DOHH2 (cell line): ENCODE measurements around the gene TRAF3.

Experiments
- H3F3A ChIP-seq: fragments of 200-600 bp; sonication (generic), shearing (Covaris generic); 2 replicates; pipeline ENCODE4 v1.6.0; 2016; ENCODE audit warnings: antibody characterized with exemption, mild to moderate bottlenecking; ENCODE audit not compliant: control insufficient read depth, insufficient read depth
- H3K27ac ChIP-seq: fragments of 200-600 bp; sonication (generic); 2 replicates; pipeline ENCODE4 v1.5.1; 2014; ENCODE audit warnings: low read depth, mild to moderate bottlenecking, low read length, moderate library complexity
- H3K27me3 ChIP-seq: fragments of 200-600 bp; sonication (generic); 2 replicates; pipeline ENCODE4 v1.6.1; 2014; ENCODE audit warnings: mild to moderate bottlenecking, low read length, mixed read lengths; ENCODE audit not compliant: control insufficient read depth
- H3K36me3 ChIP-seq: fragments of 200-600 bp; sonication (generic); 2 replicates; pipeline ENCODE4 v1.6.1; 2014; ENCODE audit warnings: mild to moderate bottlenecking, low read length, moderate library complexity, mixed read lengths; ENCODE audit not compliant: control insufficient read depth
- H3K4me1 ChIP-seq: fragments of 200-600 bp; sonication (generic); 2 replicates; pipeline ENCODE4 v1.6.1; 2014; ENCODE audit warnings: mild to moderate bottlenecking, low read length, mixed read lengths; ENCODE audit not compliant: control insufficient read depth
- H3K4me2 ChIP-seq: fragments of 200-600 bp; sonication (generic); 2 replicates; pipeline ENCODE4 v1.6.0; 2014; ENCODE audit warnings: mild to moderate bottlenecking, low read length, moderate library complexity
- H3K4me3 ChIP-seq: fragments of 200-600 bp; sonication (generic); 2 replicates; pipeline ENCODE4 v1.5.1; 2014; ENCODE audit warnings: mild to moderate bottlenecking, low read length, mixed read lengths
- H3K79me2 ChIP-seq: fragments of 200-600 bp; sonication (generic); 2 replicates; pipeline ENCODE4 v1.6.1; 2014; ENCODE audit warnings: mild to moderate bottlenecking, low read length, mixed read lengths; ENCODE audit not compliant: control insufficient read depth
- H3K9me2 ChIP-seq: fragments of 200-600 bp; sonication (generic); replicated peaks from 2 replicates; pipeline ENCODE4 v1.6.1; 2014; ENCODE audit warnings: mild to moderate bottlenecking, low read length, mixed read lengths; ENCODE audit not compliant: control insufficient read depth
- H3K9me3 ChIP-seq: fragments of 200-600 bp; sonication (generic); 2 replicates; pipeline ENCODE4 v1.6.1; 2014; ENCODE audit warnings: antibody characterized with exemption, low read length, mixed read lengths; ENCODE audit not compliant: control insufficient read depth, insufficient read depth
- H4K20me1 ChIP-seq: fragments of 200-600 bp; sonication (generic); 2 replicates; pipeline ENCODE4 v1.6.0; 2014; ENCODE audit warnings: low read depth, mild to moderate bottlenecking, antibody characterized with exemption, low read length, moderate library complexity; ENCODE audit not compliant: control insufficient read depth, insufficient read depth
- CTCF ChIP-seq: fragments of 200-600 bp; sonication (generic); IDR thresholded peaks from one replicate; pipeline ENCODE4 v1.5.1; 2014; ENCODE audit warnings: antibody characterized with exemption, mild to moderate bottlenecking, low read depth, low read length; ENCODE audit not compliant: poor library complexity, severe bottlenecking
- EZH2phosphoT487 ChIP-seq: fragments of 200-600 bp; sonication (generic); IDR thresholded peaks from 2 replicates; pipeline ENCODE4 v1.6.1; 2017; ENCODE audit warnings: borderline replicate concordance, mild to moderate bottlenecking, antibody characterized with exemption, low read length, moderate library complexity, mixed read lengths

Gene TRAF3

DNA sequence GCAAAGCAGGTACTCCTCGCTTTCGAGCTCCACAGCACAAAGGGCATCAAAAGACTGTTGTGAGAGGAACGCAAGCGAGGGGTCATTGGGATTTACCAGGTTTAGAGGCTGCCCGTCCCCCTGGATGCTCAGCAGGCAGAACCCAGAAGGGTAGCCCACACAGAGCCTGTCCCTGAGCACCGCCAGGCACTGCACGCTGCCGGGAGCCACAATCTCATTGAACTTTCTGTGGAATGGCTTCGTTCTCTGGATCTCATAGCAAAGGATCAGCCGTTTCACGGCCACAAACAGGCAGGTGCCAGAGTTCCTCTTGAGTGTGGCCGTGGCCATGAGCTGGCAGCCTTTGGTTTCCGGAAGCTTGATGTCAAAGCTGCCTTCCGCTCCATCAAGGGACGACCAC is 166.7 kb downstream of the TRAF3 start:
- Histone ChIP-seq H3K4me1 (peaks cover 61% of the 10 kb centered on the region), H3K27ac (no peak overlapping the region), H3K27me3 (no peaks in the 10 kb centered on the region), H3K9me3 (no peaks in the 10 kb centered on the region), H3K79me2 (no peaks in the 10 kb centered on the region), H3K36me3 (no peaks in the 10 kb centered on the region), H3F3A (peaks cover 9% of the 10 kb centered on the region; the same call in 1 of the 2 replicates), H4K20me1 (no peaks in the 10 kb centered on the region), H3K4me2 (no peak overlapping the region), H3K4me3 (no peak overlapping the region), H3K9me2 (no peaks in the 10 kb centered on the region)
- TF ChIP-seq EZH2phosphoT487 (no peak), CTCF (no peak)

- Histone ChIP-seq H3K27me3 (no peaks in the 10 kb centered on the region), H3K79me2 (no peaks in the 10 kb centered on the region), H3K4me1 (peaks cover 68% of the 10 kb centered on the region), H3F3A (peaks cover 9% of the 10 kb centered on the region; the same call in 1 of the 2 replicates), H3K9me3 (no peaks in the 10 kb centered on the region), H3K27ac (no peak overlapping the region), H4K20me1 (no peaks in the 10 kb centered on the region), H3K4me2 (no peak overlapping the region), H3K36me3 (no peaks in the 10 kb centered on the region), H3K9me2 (no peaks in the 10 kb centered on the region), H3K4me3 (no peak overlapping the region)
- no peak for TF ChIP-seq CTCF
- no peak for TF ChIP-seq EZH2phosphoT487
Observed at GRCh38 chr14:102944448-102945330, 167.4 kb downstream of the TRAF3 start.

GRCh38 chr14:102945346-102946130 is 168.3 kb downstream of the TRAF3 start:
- Histone ChIP-seq H3K4me1 (peaks cover 68% of the 10 kb centered on the region), H3K4me3 (no peak overlapping the region), H4K20me1 (no peaks in the 10 kb centered on the region), H3K79me2 (no peaks in the 10 kb centered on the region), H3K27ac (no peak overlapping the region), H3K9me3 (no peaks in the 10 kb centered on the region), H3K9me2 (no peaks in the 10 kb centered on the region), H3K4me2 (no peak overlapping the region), H3K36me3 (no peaks in the 10 kb centered on the region), H3K27me3 (no peaks in the 10 kb centered on the region), H3F3A (peaks cover 9% of the 10 kb centered on the region; the same call in 1 of the 2 replicates)
- TF ChIP-seq EZH2phosphoT487 (no peak), CTCF (no peak)
